HG02938 (cell line): ENCODE measurements around the gene HOXB9.

Experiments
- ATAC-seq: cut with Tn5 transposase; IDR thresholded peaks from one replicate; pipeline ENCODE4 v1.9.1; 2021; ENCODE audit warnings: mild to moderate bottlenecking, moderate library complexity; ENCODE audit not compliant: unreplicated experiment

Gene HOXB9

GRCh38 chr17:48639982-48640857 is 14.1 kb upstream of the HOXB9 start:
- no peak for ATAC-seq

GRCh38 chr17:48639136-48639535 is 13.0 kb upstream of the HOXB9 start:
- no peak for ATAC-seq

- ATAC-seq, result no peak
Measured at GRCh38 chr17:48637323-48638260, 11.4 kb upstream of the HOXB9 start.

- ATAC-seq, result no peak
Measured at GRCh38 chr17:48636177-48637018, 10.2 kb upstream of the HOXB9 start.

GRCh38 chr17:48634493-48635208 is 8.5 kb upstream of the HOXB9 start:
- ATAC-seq, result no peak

GRCh38 chr17:48633266-48633677 is 7.1 kb upstream of the HOXB9 start:
- no peak for ATAC-seq

- ATAC-seq, result no peak
Measured at GRCh38 chr17:48632579-48633265, 6.6 kb upstream of the HOXB9 start.

GRCh38 chr17:48631693-48632578 is 5.8 kb upstream of the HOXB9 start:
- no peak for ATAC-seq

- ATAC-seq, result no peak
Measured at GRCh38 chr17:48630925-48631692, 5.0 kb upstream of the HOXB9 start.

GRCh38 chr17:48630009-48630924 is 4.1 kb upstream of the HOXB9 start:
- ATAC-seq, result no peak

- ATAC-seq, result no peak
Measured at GRCh38 chr17:48629411-48629759, 3.2 kb upstream of the HOXB9 start.

- ATAC-seq, result no peak
Measured at GRCh38 chr17:48628649-48629410, 2.7 kb upstream of the HOXB9 start.

- no peak for ATAC-seq
Measured at GRCh38 chr17:48627623-48628521, 1.7 kb upstream of the HOXB9 start.

- ATAC-seq, result no peak
Measured at GRCh38 chr17:48627118-48627597, 1.0 kb upstream of the HOXB9 start.
